DOHH2 (cell line): ENCODE data around the gene ENPP6.

ENCODE experiments used
- H3F3A ChIP-seq: fragments of 200-600 bp; sonication (generic), shearing (Covaris generic); 2 replicates; pipeline ENCODE4 v1.6.0; 2016; ENCODE audit warnings: antibody characterized with exemption, mild to moderate bottlenecking; ENCODE audit not compliant: control insufficient read depth, insufficient read depth
- H3K27ac ChIP-seq: fragments of 200-600 bp; sonication (generic); 2 replicates; pipeline ENCODE4 v1.5.1; 2014; ENCODE audit warnings: low read depth, mild to moderate bottlenecking, low read length, moderate library complexity
- H3K27me3 ChIP-seq: fragments of 200-600 bp; sonication (generic); 2 replicates; pipeline ENCODE4 v1.6.1; 2014; ENCODE audit warnings: mild to moderate bottlenecking, low read length, mixed read lengths; ENCODE audit not compliant: control insufficient read depth
- H3K36me3 ChIP-seq: fragments of 200-600 bp; sonication (generic); 2 replicates; pipeline ENCODE4 v1.6.1; 2014; ENCODE audit warnings: mild to moderate bottlenecking, low read length, moderate library complexity, mixed read lengths; ENCODE audit not compliant: control insufficient read depth
- H3K4me1 ChIP-seq: fragments of 200-600 bp; sonication (generic); 2 replicates; pipeline ENCODE4 v1.6.1; 2014; ENCODE audit warnings: mild to moderate bottlenecking, low read length, mixed read lengths; ENCODE audit not compliant: control insufficient read depth
- H3K4me2 ChIP-seq: fragments of 200-600 bp; sonication (generic); 2 replicates; pipeline ENCODE4 v1.6.0; 2014; ENCODE audit warnings: mild to moderate bottlenecking, low read length, moderate library complexity
- H3K4me3 ChIP-seq: fragments of 200-600 bp; sonication (generic); 2 replicates; pipeline ENCODE4 v1.5.1; 2014; ENCODE audit warnings: mild to moderate bottlenecking, low read length, mixed read lengths
- H3K79me2 ChIP-seq: fragments of 200-600 bp; sonication (generic); 2 replicates; pipeline ENCODE4 v1.6.1; 2014; ENCODE audit warnings: mild to moderate bottlenecking, low read length, mixed read lengths; ENCODE audit not compliant: control insufficient read depth
- H3K9me2 ChIP-seq: fragments of 200-600 bp; sonication (generic); replicated peaks from 2 replicates; pipeline ENCODE4 v1.6.1; 2014; ENCODE audit warnings: mild to moderate bottlenecking, low read length, mixed read lengths; ENCODE audit not compliant: control insufficient read depth
- H3K9me3 ChIP-seq: fragments of 200-600 bp; sonication (generic); 2 replicates; pipeline ENCODE4 v1.6.1; 2014; ENCODE audit warnings: antibody characterized with exemption, low read length, mixed read lengths; ENCODE audit not compliant: control insufficient read depth, insufficient read depth
- H4K20me1 ChIP-seq: fragments of 200-600 bp; sonication (generic); 2 replicates; pipeline ENCODE4 v1.6.0; 2014; ENCODE audit warnings: low read depth, mild to moderate bottlenecking, antibody characterized with exemption, low read length, moderate library complexity; ENCODE audit not compliant: control insufficient read depth, insufficient read depth
- CTCF ChIP-seq: fragments of 200-600 bp; sonication (generic); IDR thresholded peaks from one replicate; pipeline ENCODE4 v1.5.1; 2014; ENCODE audit warnings: antibody characterized with exemption, mild to moderate bottlenecking, low read depth, low read length; ENCODE audit not compliant: poor library complexity, severe bottlenecking
- EZH2phosphoT487 ChIP-seq: fragments of 200-600 bp; sonication (generic); IDR thresholded peaks from 2 replicates; pipeline ENCODE4 v1.6.1; 2017; ENCODE audit warnings: borderline replicate concordance, mild to moderate bottlenecking, antibody characterized with exemption, low read length, moderate library complexity, mixed read lengths

The ENPP6 gene

DNA sequence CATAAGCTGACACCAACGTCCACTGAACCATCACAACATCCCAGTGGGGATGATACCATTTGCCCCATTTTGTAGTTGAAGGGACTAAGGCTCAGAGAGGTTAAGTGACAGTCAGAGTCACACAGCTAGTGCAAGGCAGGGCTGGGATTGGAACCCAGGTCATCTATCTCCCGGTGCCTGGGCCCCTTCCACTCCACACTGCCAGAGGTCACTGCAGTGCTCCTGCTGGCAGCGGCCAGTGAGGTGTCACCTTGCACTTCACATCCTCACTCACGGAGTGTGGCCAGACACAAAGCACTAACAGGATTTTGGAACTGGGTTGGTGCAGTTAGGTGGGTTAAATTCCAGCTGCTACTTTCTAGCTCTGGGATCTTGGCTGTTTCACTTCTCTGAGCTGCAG is 118.7 kb downstream of the ENPP6 start:
- H3K36me3 ChIP-seq, result no peaks in the 10 kb centered on the region
- TF ChIP-seq EZH2phosphoT487, result no peak
- no peaks in the 10 kb centered on the region for H3K9me2 ChIP-seq
- H3K79me2 ChIP-seq, result no peaks in the 10 kb centered on the region
- H3K27me3 ChIP-seq, result no peaks in the 10 kb centered on the region
- no peaks in the 10 kb centered on the region for H3K9me3 ChIP-seq
- H3F3A ChIP-seq, result no peaks in the 10 kb centered on the region
- no peak overlapping the region for H3K4me3 ChIP-seq
- H4K20me1 ChIP-seq, result no peaks in the 10 kb centered on the region
- H3K27ac ChIP-seq, result no peak overlapping the region
- H3K4me2 ChIP-seq, result no peak overlapping the region
- no peaks in the 10 kb centered on the region for H3K4me1 ChIP-seq

DNA sequence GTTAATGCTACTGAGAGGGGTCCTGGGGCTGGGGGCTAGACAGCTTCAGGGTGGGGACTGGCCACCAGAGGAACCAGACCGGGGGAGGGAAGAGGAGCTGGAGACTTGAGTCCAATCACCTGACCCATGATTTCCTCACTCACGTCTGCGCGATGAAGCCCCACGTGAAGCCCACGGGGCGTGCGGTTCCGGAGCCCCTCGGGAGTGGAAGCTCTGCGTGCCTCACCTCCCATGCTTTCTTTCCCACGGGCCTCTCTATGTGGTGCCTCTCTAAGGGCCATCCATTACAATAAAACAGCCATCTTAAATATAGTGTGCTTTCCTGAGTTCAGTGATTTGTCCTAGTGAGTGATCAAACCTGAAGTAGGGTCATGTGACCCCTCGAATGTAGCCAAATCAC is 119.9 kb downstream of the ENPP6 start:
- no peak overlapping the region for H3K4me2 ChIP-seq
- no peaks in the 10 kb centered on the region for H3K9me3 ChIP-seq
- H3K36me3 ChIP-seq, result no peaks in the 10 kb centered on the region
- H3F3A ChIP-seq, result no peaks in the 10 kb centered on the region
- no peaks in the 10 kb centered on the region for H4K20me1 ChIP-seq
- H3K4me1 ChIP-seq, result no peaks in the 10 kb centered on the region
- no peaks in the 10 kb centered on the region for H3K79me2 ChIP-seq
- no peak overlapping the region for H3K4me3 ChIP-seq
- H3K27ac ChIP-seq, result no peak overlapping the region
- H3K27me3 ChIP-seq, result no peaks in the 10 kb centered on the region
- H3K9me2 ChIP-seq, result no peaks in the 10 kb centered on the region
- TF ChIP-seq EZH2phosphoT487 (no peak), CTCF (no peak)

DNA sequence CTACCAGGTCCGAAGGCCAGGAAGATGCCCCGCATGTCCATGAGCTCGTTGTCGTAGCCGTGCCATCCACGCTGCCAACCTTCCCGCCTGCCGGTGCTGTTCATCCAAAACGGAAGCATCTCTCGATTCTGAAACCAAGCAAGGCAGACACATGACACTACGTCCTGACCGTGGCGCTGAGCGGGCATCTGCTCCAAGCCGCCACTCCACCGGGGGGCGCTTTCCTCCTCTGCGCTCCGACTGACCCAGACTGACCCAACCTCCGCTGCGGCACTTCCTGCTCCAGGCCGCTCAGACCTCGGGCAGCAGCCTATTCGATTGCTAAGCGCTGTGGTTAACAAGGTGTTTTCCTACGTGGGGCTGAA is 120.5 kb downstream of the ENPP6 start:
- TF ChIP-seq EZH2phosphoT487 (no peak), CTCF (peak; percentile 21)
- Histone ChIP-seq H3K36me3 (no peaks in the 10 kb centered on the region), H3K27ac (no peak overlapping the region), H3K4me2 (no peak overlapping the region), H3K9me2 (no peaks in the 10 kb centered on the region), H3K9me3 (no peaks in the 10 kb centered on the region), H3F3A (no peaks in the 10 kb centered on the region), H3K4me1 (no peaks in the 10 kb centered on the region), H3K4me3 (no peak overlapping the region), H4K20me1 (no peaks in the 10 kb centered on the region), H3K27me3 (no peaks in the 10 kb centered on the region), H3K79me2 (no peaks in the 10 kb centered on the region)

- Histone ChIP-seq H3K9me3 (no peaks in the 10 kb centered on the region), H3F3A (no peaks in the 10 kb centered on the region), H3K36me3 (no peaks in the 10 kb centered on the region), H4K20me1 (no peaks in the 10 kb centered on the region), H3K79me2 (no peaks in the 10 kb centered on the region), H3K4me2 (no peak overlapping the region), H3K9me2 (no peaks in the 10 kb centered on the region), H3K27me3 (no peaks in the 10 kb centered on the region), H3K27ac (no peak overlapping the region), H3K4me1 (no peaks in the 10 kb centered on the region), H3K4me3 (no peak overlapping the region)
- TF ChIP-seq CTCF (no peak), EZH2phosphoT487 (no peak)
Observed at GRCh38 chr4:184096561-184097240, 121.0 kb downstream of the ENPP6 start.
